OCI-LY7 (cell line): ENCODE results near the gene LCA5. TPM values are rescaled to one million over a fixed set of nuclear protein-coding genes. Genes with fewer than 3 reads are reported as not detected.

ENCODE experiments used
- BruUV-seq: library from RNA; stranded (reverse); fragments of 400-500 nt; replicated peaks from 2 replicates; lab custom pipeline; 2021; lab: Mats Ljungman, UMichigan
- CTCF ChIA-PET: fragments of 300-600 bp; sonication (Branson Sonifier 250); formaldehyde crosslinking; loops from one replicate; lab custom pipeline; 2022; ENCODE audit warnings: antibody characterized with exemption; ENCODE audit not compliant: unreplicated experiment; lab: Charles Lee
- POLR2A ChIA-PET: fragments of 300-600 bp; sonication (Branson Sonifier 250); formaldehyde crosslinking; loops from one replicate; lab custom pipeline; 2022; ENCODE audit warnings: antibody characterized with exemption; lab: Charles Lee
- DNase-seq: peaks from one replicate; pipeline ENCODE4 v3.0.0-alpha.2; 2015; ENCODE audit warnings: low spot score
- H2AFZ ChIP-seq: fragments of 200-600 bp; sonication (generic), shearing (Covaris generic); 2 replicates; pipeline ENCODE4 v1.6.1; 2014; ENCODE audit warnings: mild to moderate bottlenecking, antibody characterized with exemption, low read length, moderate library complexity
- H3K27ac ChIP-seq: fragments of 200-600 bp; sonication (generic); 2 replicates; pipeline ENCODE4 v1.5.1; 2014; ENCODE audit warnings: mixed run types, low read depth, mild to moderate bottlenecking, moderate library complexity, low read length, inconsistent platforms; ENCODE audit not compliant: poor library complexity, severe bottlenecking
- H3K36me3 ChIP-seq: fragments of 200-600 bp; sonication (generic); 2 replicates; pipeline ENCODE4 v1.6.1; 2014; ENCODE audit warnings: mild to moderate bottlenecking, antibody characterized with exemption, low read length, moderate library complexity, mixed read lengths; ENCODE audit not compliant: insufficient read depth
- H3K4me1 ChIP-seq: fragments of 200-600 bp; sonication (generic); 2 replicates; pipeline ENCODE4 v1.5.1; 2014; ENCODE audit warnings: mild to moderate bottlenecking, low read length; ENCODE audit not compliant: insufficient read depth, poor library complexity, severe bottlenecking
- H3K4me2 ChIP-seq: fragments of 200-600 bp; sonication (generic); 2 replicates; pipeline ENCODE4 v1.6.1; 2014; ENCODE audit warnings: mild to moderate bottlenecking, low read length
- H3K4me3 ChIP-seq: fragments of 200-600 bp; sonication (generic); 2 replicates; pipeline ENCODE4 v1.5.1; 2014; ENCODE audit warnings: mild to moderate bottlenecking, low read depth, low read length; ENCODE audit not compliant: poor library complexity, severe bottlenecking
- H3K79me2 ChIP-seq: fragments of 200-600 bp; sonication (generic); 2 replicates; pipeline ENCODE4 v1.6.1; 2016; ENCODE audit warnings: low read depth, mild to moderate bottlenecking, low read length, moderate library complexity, mixed read lengths; ENCODE audit not compliant: insufficient read depth
- H3K9me2 ChIP-seq: fragments of 200-600 bp; sonication (generic); 2 replicates; pipeline ENCODE4 v1.6.1; 2016; ENCODE audit warnings: mild to moderate bottlenecking, low read length, mixed read lengths; ENCODE audit not compliant: insufficient read depth
- H3K9me3 ChIP-seq: fragments of 200-600 bp; sonication (generic); 2 replicates; pipeline ENCODE4 v1.6.1; 2014; ENCODE audit warnings: mild to moderate bottlenecking, mixed run types, low read length, mixed read lengths
- H4K20me1 ChIP-seq: fragments of 200-600 bp; sonication (generic); 2 replicates; pipeline ENCODE4 v1.6.1; 2014; ENCODE audit warnings: mild to moderate bottlenecking, antibody characterized with exemption, low read length, moderate library complexity, mixed read lengths; ENCODE audit not compliant: insufficient read depth
- EZH2phosphoT487 ChIP-seq: fragments of 200-600 bp; sonication (generic); IDR thresholded peaks from 2 replicates; pipeline ENCODE4 v1.6.1; 2018; ENCODE audit warnings: low read depth, borderline replicate concordance, mild to moderate bottlenecking, mixed run types, antibody characterized with exemption, low read length, moderate library complexity, mixed read lengths
- intact Hi-C: fragments of 100-400 bp; cut with micrococcal nuclease; formaldehyde crosslinking; loops from one replicate; pipeline ENCODE4 v1.10.0; 2022; ENCODE audit not compliant: unreplicated experiment
- small RNA-seq: library from RNA; depleted of rRNA; stranded (forward); fragments of <200 nt; gene quantifications from one replicate; pipeline ENCODE3, GENCODE V24; 2014
- total RNA-seq, 2 experiments: library from RNA; depleted of rRNA in 1 of 2; stranded (reverse); fragments of >200 nt in 1 of 2; shearing (Covaris generic) in 1 of 2; gene quantifications; 2 replicates each; pipeline ENCODE4 v1.2.3, GENCODE V29; 2014 to 2022
- TF ChIP-seq, protein P1 (sequence below): fragments of 200-600 bp; sonication (generic); conservative IDR thresholded peaks from 2 replicates; pipeline ENCODE4 v1.5.1; 2014; ENCODE audit warnings: mild to moderate bottlenecking, antibody characterized with exemption, low read length, moderate library complexity, mixed read lengths

The LCA5 gene
- total RNA-seq, 2 experiments from 2014 or later, result 1.3 to 2.0 TPM

- DNase-seq, result no peak
These were observed 101.5 kb downstream of the LCA5 start for GRCh38 chr6:79435746-79436145.

More at GRCh38 chr6:79435746-79436145, 101.5 kb downstream of the LCA5 start:
- intact Hi-C loops, result no loop called here
- no peak overlapping the region for H3K4me3 ChIP-seq
- H3K27ac ChIP-seq, result no peak overlapping the region
- H3K4me1 ChIP-seq, result no peaks in the 10 kb centered on the region
- no peak overlapping the region for H2AFZ ChIP-seq
- H3K4me2 ChIP-seq, result no peak overlapping the region
- TF ChIP-seq, protein P1, sequence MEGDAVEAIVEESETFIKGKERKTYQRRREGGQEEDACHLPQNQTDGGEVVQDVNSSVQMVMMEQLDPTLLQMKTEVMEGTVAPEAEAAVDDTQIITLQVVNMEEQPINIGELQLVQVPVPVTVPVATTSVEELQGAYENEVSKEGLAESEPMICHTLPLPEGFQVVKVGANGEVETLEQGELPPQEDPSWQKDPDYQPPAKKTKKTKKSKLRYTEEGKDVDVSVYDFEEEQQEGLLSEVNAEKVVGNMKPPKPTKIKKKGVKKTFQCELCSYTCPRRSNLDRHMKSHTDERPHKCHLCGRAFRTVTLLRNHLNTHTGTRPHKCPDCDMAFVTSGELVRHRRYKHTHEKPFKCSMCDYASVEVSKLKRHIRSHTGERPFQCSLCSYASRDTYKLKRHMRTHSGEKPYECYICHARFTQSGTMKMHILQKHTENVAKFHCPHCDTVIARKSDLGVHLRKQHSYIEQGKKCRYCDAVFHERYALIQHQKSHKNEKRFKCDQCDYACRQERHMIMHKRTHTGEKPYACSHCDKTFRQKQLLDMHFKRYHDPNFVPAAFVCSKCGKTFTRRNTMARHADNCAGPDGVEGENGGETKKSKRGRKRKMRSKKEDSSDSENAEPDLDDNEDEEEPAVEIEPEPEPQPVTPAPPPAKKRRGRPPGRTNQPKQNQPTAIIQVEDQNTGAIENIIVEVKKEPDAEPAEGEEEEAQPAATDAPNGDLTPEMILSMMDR, result no peak
- no peak for TF ChIP-seq EZH2phosphoT487
- no TSS peak for BruUV-seq
- ChIA-PET POLR2A (no interaction called here), CTCF (no interaction called here)
- no peaks in the 10 kb centered on the region for H3K9me2 ChIP-seq
- H3K36me3 ChIP-seq, result no peaks in the 10 kb centered on the region
- H3K79me2 ChIP-seq, result no peaks in the 10 kb centered on the region
- H3K9me3 ChIP-seq, result no peaks in the 10 kb centered on the region
- no peaks in the 10 kb centered on the region for H4K20me1 ChIP-seq

Small RNA genes lying within 50 kb of the gene (small RNA-seq; reads per million reads assigned to genes)
- gene DBIP1, result 0.16 reads per million

Other genes starting within 250 kb of the LCA5 start
- gene SH3BGRL2, start 93.9 kb upstream of the LCA5 start, total RNA-seq (2014; rRNA removed; shearing (Covaris generic)), result 0.03 TPM in 1 of 2 replicates, not detected in the other
- gene SH3BGRL2, start 93.9 kb upstream of the LCA5 start, total RNA-seq (2022), result 0.09 and 0.25 TPM in 2 replicates